Ectodermal cell (in vitro differentiated cells): ENCODE data around the gene TMED7.

Experiments used
- H3K27ac ChIP-seq: 2 replicates; pipeline ENCODE4 v1.7.0; 2013; ENCODE audit warnings: mild to moderate bottlenecking, low read depth, low read length; ENCODE audit not compliant: insufficient read depth, poor library complexity, severe bottlenecking
- H3K27me3 ChIP-seq: 2 replicates; pipeline ENCODE4 v1.7.0; 2013; ENCODE audit warnings: mild to moderate bottlenecking, low read length; ENCODE audit not compliant: insufficient read depth, control insufficient read depth, poor library complexity, severe bottlenecking
- H3K36me3 ChIP-seq: one replicate; pipeline ENCODE4 v1.7.0; 2013; ENCODE audit warnings: low read length; ENCODE audit not compliant: control insufficient read depth, insufficient read depth
- H3K4me1 ChIP-seq: one replicate; pipeline ENCODE4 v1.7.0; 2013; ENCODE audit warnings: low read length; ENCODE audit not compliant: control insufficient read depth, insufficient read depth
- H3K4me3 ChIP-seq: 2 replicates; pipeline ENCODE4 v1.7.0; 2013; ENCODE audit warnings: low read depth, low read length, control low read depth; ENCODE audit not compliant: insufficient read depth
- H3K9me3 ChIP-seq: 2 replicates; pipeline ENCODE4 v1.7.0; 2013; ENCODE audit warnings: mild to moderate bottlenecking, low read length, moderate library complexity; ENCODE audit not compliant: control insufficient read depth
- WGBS, 2 experiments: methylation state at CpG; one replicate each; pipeline ENCODE4 v1.1.7; 2013; ENCODE audit warnings: missing lambda C conversion rate in 2 of 2; 5-methylcytosine and 5-hydroxymethylcytosine counted together

Gene TMED7

GRCh38 chr5:115634343-115635132 lies 8.7 kb upstream of the TMED7 start:
- no peaks in the 10 kb centered on the region for H3K27me3 ChIP-seq
- WGBS, 2 experiments = 18% methylated on average over 7 to 8 of the region's 8 CpGs
- no peak overlapping the region for H3K4me3 ChIP-seq
- no peaks in the 10 kb centered on the region for H3K9me3 ChIP-seq
- no peaks in the 10 kb centered on the region for H3K36me3 ChIP-seq
- no peak overlapping the region for H3K27ac ChIP-seq
- no peaks in the 10 kb centered on the region for H3K4me1 ChIP-seq

- whole genome bisulfite sequencing, 2 experiments = 93 to 100% methylated on average over 1 of the region's 1 CpG
- H3K9me3 ChIP-seq = no peaks in the 10 kb centered on the region
- H3K27ac ChIP-seq = no peak overlapping the region
- H3K4me1 ChIP-seq = no peaks in the 10 kb centered on the region
- H3K36me3 ChIP-seq = no peaks in the 10 kb centered on the region
- H3K4me3 ChIP-seq = no peak overlapping the region
- no peaks in the 10 kb centered on the region for H3K27me3 ChIP-seq
Observed at GRCh38 chr5:115629903-115630302, 4.1 kb upstream of the TMED7 start.

- Histone ChIP-seq H3K9me3 (no peaks in the 10 kb centered on the region), H3K4me3 (no peak overlapping the region), H3K4me1 (peaks cover 8% of the 10 kb centered on the region), H3K27ac (no peak overlapping the region), H3K27me3 (no peaks in the 10 kb centered on the region), H3K36me3 (no peaks in the 10 kb centered on the region)
- WGBS, 2 experiments = 97 to 100% methylated on average over 2 to 3 of the region's 5 CpGs
Observed at GRCh38 chr5:115627295-115627865, 1.5 kb upstream of the TMED7 start.

- peak overlapping the region; percentile 28 for H3K27ac ChIP-seq
- peaks cover 8% of the 10 kb centered on the region for H3K4me1 ChIP-seq
- no peaks in the 10 kb centered on the region for H3K36me3 ChIP-seq
- 4% methylated on average over 8 to 9 of the region's 9 CpGs for WGBS, 2 experiments
- peak overlapping the region; percentile 77 for H3K4me3 ChIP-seq
- no peaks in the 10 kb centered on the region for H3K9me3 ChIP-seq
- H3K27me3 ChIP-seq = no peaks in the 10 kb centered on the region
Observed at GRCh38 chr5:115626445-115626823, 598 bp upstream of the TMED7 start.

- Histone ChIP-seq H3K27me3 (no peaks in the 10 kb centered on the region), H3K4me3 (peak overlapping the region; percentile 77), H3K4me1 (peaks cover 8% of the 10 kb centered on the region), H3K27ac (no peak overlapping the region), H3K36me3 (no peaks in the 10 kb centered on the region), H3K9me3 (no peaks in the 10 kb centered on the region)
- 61 to 68% methylated on average over 3 of the region's 3 CpGs for WGBS, 2 experiments
Observed at GRCh38 chr5:115624994-115625393, 842 bp downstream of the TMED7 start.

GRCh38 chr5:115623658-115624057 lies 2.2 kb downstream of the TMED7 start:
- H3K27me3 ChIP-seq = no peaks in the 10 kb centered on the region
- no peak overlapping the region for H3K27ac ChIP-seq
- H3K36me3 ChIP-seq = peaks cover 8% of the 10 kb centered on the region
- no peak overlapping the region for H3K4me3 ChIP-seq
- peaks cover 8% of the 10 kb centered on the region for H3K4me1 ChIP-seq
- no peaks in the 10 kb centered on the region for H3K9me3 ChIP-seq
- 90 to 91% methylated on average over 5 of the region's 5 CpGs for WGBS, 2 experiments

- Histone ChIP-seq H3K4me3 (no peak overlapping the region), H3K9me3 (no peaks in the 10 kb centered on the region), H3K4me1 (peaks cover 8% of the 10 kb centered on the region), H3K27ac (no peak overlapping the region), H3K36me3 (peaks cover 11% of the 10 kb centered on the region), H3K27me3 (no peaks in the 10 kb centered on the region)
- WGBS, 2 experiments = 84 to 88% methylated on average over 3 to 4 of the region's 4 CpGs
Observed at GRCh38 chr5:115621365-115621900, 4.4 kb downstream of the TMED7 start.

GRCh38 chr5:115616892-115617291 lies 8.9 kb downstream of the TMED7 start:
- Histone ChIP-seq H3K4me1 (no peaks in the 10 kb centered on the region), H3K9me3 (no peaks in the 10 kb centered on the region), H3K36me3 (peaks cover 17% of the 10 kb centered on the region), H3K27me3 (no peaks in the 10 kb centered on the region), H3K4me3 (no peak overlapping the region), H3K27ac (no peak overlapping the region)
- 40 to 83% methylated on average over 1 of the region's 1 CpG for WGBS, 2 experiments

- H3K27ac ChIP-seq = no peak overlapping the region
- no peaks in the 10 kb centered on the region for H3K4me1 ChIP-seq
- H3K27me3 ChIP-seq = no peaks in the 10 kb centered on the region
- peaks cover 17% of the 10 kb centered on the region for H3K36me3 ChIP-seq
- H3K4me3 ChIP-seq = no peak overlapping the region
- H3K9me3 ChIP-seq = no peaks in the 10 kb centered on the region
Observed at GRCh38 chr5:115616472-115616871, 9.4 kb downstream of the TMED7 start.

GRCh38 chr5:115611873-115612272 lies 14.0 kb downstream of the TMED7 start:
- H3K27me3 ChIP-seq = no peaks in the 10 kb centered on the region
- H3K27ac ChIP-seq = no peak overlapping the region
- H3K4me1 ChIP-seq = no peaks in the 10 kb centered on the region
- no peak overlapping the region for H3K4me3 ChIP-seq
- 90 to 97% methylated on average over 5 of the region's 5 CpGs for WGBS, 2 experiments
- H3K9me3 ChIP-seq = no peaks in the 10 kb centered on the region
- H3K36me3 ChIP-seq = peaks cover 5% of the 10 kb centered on the region
